Mesenchymal stem cell (in vitro differentiated cells and primary cell): ENCODE results near the gene PYDC2.

Experiments used
- DNase-seq: peaks from one replicate; pipeline ENCODE4 v3.0.0-alpha.2; 2013
- H2AFZ ChIP-seq: one replicate; pipeline ENCODE4 v1.6.1; 2013; ENCODE audit warnings: low read depth, mild to moderate bottlenecking, control low read depth, inconsistent platforms, low read length, moderate library complexity
- H2AK5ac ChIP-seq: 2 replicates; pipeline ENCODE4 v1.6.1; 2013; ENCODE audit warnings: low read length, moderate library complexity, mild to moderate bottlenecking, inconsistent platforms; ENCODE audit not compliant: severe bottlenecking
- H2BK120ac ChIP-seq: one replicate; pipeline ENCODE4 v1.6.1; 2013; ENCODE audit warnings: low read depth, mild to moderate bottlenecking, inconsistent platforms, low read length, moderate library complexity
- H2BK12ac ChIP-seq, 2 experiments: one replicate each; pipeline ENCODE4 v1.6.1; 2013; ENCODE audit warnings: inconsistent platforms in 2 of 2, low read length in 2 of 2, mild to moderate bottlenecking in 2 of 2, moderate library complexity in 2 of 2, control low read depth in 1 of 2
- H2BK15ac ChIP-seq: one replicate; pipeline ENCODE4 v1.6.1; 2013; ENCODE audit warnings: mild to moderate bottlenecking, low read depth, inconsistent platforms; ENCODE audit not compliant: poor library complexity, severe bottlenecking
- H2BK5ac ChIP-seq: 2 replicates; pipeline ENCODE4 v1.6.1; 2013; ENCODE audit warnings: low read depth, mild to moderate bottlenecking, low read length, control low read depth, inconsistent platforms; ENCODE audit not compliant: poor library complexity, severe bottlenecking
- H3K14ac ChIP-seq, 2 experiments: one replicate each; pipeline ENCODE4 v1.6.1; 2013; ENCODE audit warnings: inconsistent platforms in 2 of 2, low read length in 2 of 2, control low read depth in 1 of 2, mild to moderate bottlenecking in 1 of 2, moderate library complexity in 1 of 2
- H3K18ac ChIP-seq, 2 experiments: one replicate each; pipeline ENCODE4 v1.6.1; 2013; ENCODE audit warnings: inconsistent platforms in 2 of 2, low read length in 2 of 2, control low read depth in 1 of 2, low read depth in 1 of 2, mild to moderate bottlenecking in 1 of 2
- H3K23ac ChIP-seq, 2 experiments: one replicate each; pipeline ENCODE4 v1.6.1; 2013; ENCODE audit warnings: inconsistent platforms in 2 of 2, low read length in 2 of 2, mild to moderate bottlenecking in 2 of 2, moderate library complexity in 2 of 2, control low read depth in 1 of 2
- H3K27ac ChIP-seq: 2 replicates; pipeline ENCODE4 v1.5.1; 2013; ENCODE audit warnings: mild to moderate bottlenecking, moderate library complexity, low read length, control low read depth, inconsistent platforms; ENCODE audit not compliant: poor library complexity, severe bottlenecking
- H3K27me3 ChIP-seq, 2 experiments: 2 replicates each; pipeline versions ENCODE4 v1.6.1 to v1.7.0; 2013; ENCODE audit warnings: low read length in 2 of 2, mild to moderate bottlenecking in 2 of 2, moderate library complexity in 2 of 2, control low read depth in 1 of 2, inconsistent platforms in 1 of 2; ENCODE audit not compliant: control insufficient read depth in 1 of 2, insufficient read depth in 1 of 2
- H3K36me3 ChIP-seq, 2 experiments: 2 replicates each; pipeline versions ENCODE4 v1.6.1 to v1.7.0; 2013; ENCODE audit warnings: low read length in 2 of 2, control low read depth in 1 of 2, inconsistent platforms in 1 of 2, low read depth in 1 of 2, mild to moderate bottlenecking in 1 of 2; ENCODE audit not compliant: insufficient read depth in 2 of 2, control insufficient read depth in 1 of 2
- H3K4ac ChIP-seq, 2 experiments: one replicate each; pipeline ENCODE4 v1.6.1; 2013; ENCODE audit warnings: inconsistent platforms in 2 of 2, low read length in 2 of 2, mild to moderate bottlenecking in 2 of 2, moderate library complexity in 2 of 2, control low read depth in 1 of 2, low read depth in 1 of 2
- H3K4me1 ChIP-seq: 2 replicates; pipeline ENCODE4 v1.6.1; 2013; ENCODE audit warnings: low read depth, low read length, control low read depth; ENCODE audit not compliant: control insufficient read depth, insufficient read depth
- H3K4me2 ChIP-seq: 2 replicates; pipeline ENCODE4 v1.6.1; 2013; ENCODE audit warnings: low read length, mild to moderate bottlenecking, inconsistent platforms; ENCODE audit not compliant: poor library complexity, severe bottlenecking
- H3K4me3 ChIP-seq, 2 experiments: 2 replicates each; pipeline versions ENCODE4 v1.5.1 to v1.7.0; 2013; ENCODE audit warnings: low read length in 2 of 2, mild to moderate bottlenecking in 2 of 2, control low read depth in 1 of 2, low read depth in 1 of 2; ENCODE audit not compliant: insufficient read depth in 1 of 2
- H3K79me1 ChIP-seq: replicated peaks from 2 replicates; pipeline ENCODE4 v1.6.1; 2013; ENCODE audit warnings: mild to moderate bottlenecking, control low read depth, low read length, inconsistent platforms; ENCODE audit not compliant: poor library complexity, severe bottlenecking
- H3K9ac ChIP-seq: 2 replicates; pipeline ENCODE4 v1.7.0; 2013; ENCODE audit warnings: mild to moderate bottlenecking, low read length, moderate library complexity
- H3K9me3 ChIP-seq: 2 replicates; pipeline ENCODE4 v1.7.0; 2013; ENCODE audit warnings: mild to moderate bottlenecking, low read length; ENCODE audit not compliant: control insufficient read depth
- H4K8ac ChIP-seq: one replicate; pipeline ENCODE4 v1.6.1; 2013; ENCODE audit warnings: inconsistent platforms, mild to moderate bottlenecking, low read length, moderate library complexity
- H4K91ac ChIP-seq: one replicate; pipeline ENCODE4 v1.6.1; 2013; ENCODE audit warnings: mild to moderate bottlenecking, low read length, inconsistent platforms
- WGBS: methylation state at CpG from one replicate; pipeline ENCODE4 v1.1.7; 2013; ENCODE audit warnings: mixed read lengths; 5-methylcytosine and 5-hydroxymethylcytosine counted together

Gene PYDC2

GRCh38 chr3:191415566-191415965, 45.4 kb upstream of the PYDC2 start:
- no peak for DNase-seq
- H3K23ac ChIP-seq, result no peak overlapping the region
- 91% methylated on average over 9 of the region's 9 CpGs for WGBS
- no peak overlapping the region for H3K14ac ChIP-seq
- no peaks in the 10 kb centered on the region for H3K79me1 ChIP-seq
- H3K9ac ChIP-seq, result no peak overlapping the region
- no peak overlapping the region for H2BK5ac ChIP-seq
- H2BK120ac ChIP-seq, result no peak overlapping the region
- H3K4me1 ChIP-seq, result peaks cover 4% of the 10 kb centered on the region
- H2AK5ac ChIP-seq, result no peak overlapping the region
- no peak overlapping the region for H2BK15ac ChIP-seq
- no peak overlapping the region for H3K27ac ChIP-seq
- no peak overlapping the region for H3K4me2 ChIP-seq
- peaks cover 5% of the 10 kb centered on the region for H3K9me3 ChIP-seq
- H2AFZ ChIP-seq, result no peak overlapping the region
- no peak overlapping the region for H3K4ac ChIP-seq
- H3K18ac ChIP-seq, result no peak overlapping the region
- no peaks in the 10 kb centered on the region for H3K27me3 ChIP-seq
- H2BK12ac ChIP-seq, result no peak overlapping the region
- no peak overlapping the region for H3K4me3 ChIP-seq
- H4K8ac ChIP-seq, result no peak overlapping the region
- H4K91ac ChIP-seq, result no peak overlapping the region
- no peaks in the 10 kb centered on the region for H3K36me3 ChIP-seq

GRCh38 chr3:191417457-191417729, 43.6 kb upstream of the PYDC2 start:
- Histone ChIP-seq H3K4ac (no peak overlapping the region), H3K4me1 (peaks cover 4% of the 10 kb centered on the region), H3K36me3 (no peaks in the 10 kb centered on the region), H3K27me3 (no peaks in the 10 kb centered on the region), H3K4me3 (no peak overlapping the region), H4K8ac (no peak overlapping the region), H4K91ac (no peak overlapping the region), H2BK120ac (no peak overlapping the region), H3K27ac (no peak overlapping the region), H2BK12ac (no peak overlapping the region), H2AK5ac (no peak overlapping the region), H2BK5ac (no peak overlapping the region), H2BK15ac (no peak overlapping the region), H3K23ac (no peak overlapping the region), H2AFZ (no peak overlapping the region), H3K79me1 (no peaks in the 10 kb centered on the region), H3K9me3 (no peaks in the 10 kb centered on the region), H3K9ac (no peak overlapping the region), H3K18ac (no peak overlapping the region), H3K4me2 (no peak overlapping the region), H3K14ac (no peak overlapping the region)
- DNase-seq, result no peak
- WGBS, result 73% methylated on average over 4 of the region's 6 CpGs

GRCh38 chr3:191420771-191421170, 40.2 kb upstream of the PYDC2 start:
- H3K14ac ChIP-seq, result no peak overlapping the region
- no peak overlapping the region for H3K23ac ChIP-seq
- no peak overlapping the region for H3K4ac ChIP-seq
- H3K9me3 ChIP-seq, result no peaks in the 10 kb centered on the region
- no peak overlapping the region for H2BK5ac ChIP-seq
- H3K4me3 ChIP-seq, result no peak overlapping the region
- no peaks in the 10 kb centered on the region for H3K27me3 ChIP-seq
- H2BK15ac ChIP-seq, result no peak overlapping the region
- no peak overlapping the region for H3K9ac ChIP-seq
- no peak overlapping the region for H2BK12ac ChIP-seq
- no peak overlapping the region for H2AK5ac ChIP-seq
- H3K4me2 ChIP-seq, result no peak overlapping the region
- H3K36me3 ChIP-seq, result no peaks in the 10 kb centered on the region
- no peak for DNase-seq
- H4K8ac ChIP-seq, result no peak overlapping the region
- H2BK120ac ChIP-seq, result no peak overlapping the region
- WGBS, result 90% methylated on average over 2 of the region's 2 CpGs
- no peak overlapping the region for H4K91ac ChIP-seq
- H3K4me1 ChIP-seq, result peaks cover 4% of the 10 kb centered on the region
- no peak overlapping the region for H3K27ac ChIP-seq
- no peak overlapping the region for H2AFZ ChIP-seq
- no peaks in the 10 kb centered on the region for H3K79me1 ChIP-seq
- H3K18ac ChIP-seq, result no peak overlapping the region

- Histone ChIP-seq H2BK5ac (no peak overlapping the region), H3K23ac (no peak overlapping the region), H3K27me3 (no peaks in the 10 kb centered on the region), H3K14ac (no peak overlapping the region), H4K8ac (no peak overlapping the region), H3K9ac (no peak overlapping the region), H3K79me1 (no peaks in the 10 kb centered on the region), H2AFZ (no peak overlapping the region), H3K9me3 (no peaks in the 10 kb centered on the region), H2BK120ac (no peak overlapping the region), H2BK12ac (no peak overlapping the region), H4K91ac (no peak overlapping the region), H3K36me3 (no peaks in the 10 kb centered on the region), H2AK5ac (no peak overlapping the region), H3K4me1 (no peaks in the 10 kb centered on the region), H3K4me2 (no peak overlapping the region), H3K18ac (no peak overlapping the region), H2BK15ac (no peak overlapping the region), H3K27ac (no peak overlapping the region), H3K4me3 (no peak overlapping the region), H3K4ac (no peak overlapping the region)
- no peak for DNase-seq
- WGBS, result 82% methylated on average over 3 of the region's 3 CpGs
Measured at GRCh38 chr3:191424881-191425280, 36.1 kb upstream of the PYDC2 start.
